Measurements from ENCODE around the gene TRMU. TPM values are rescaled to one million over a fixed set of nuclear protein-coding genes. Genes with fewer than 3 reads are reported as not detected.

TRMU gene, protein sequence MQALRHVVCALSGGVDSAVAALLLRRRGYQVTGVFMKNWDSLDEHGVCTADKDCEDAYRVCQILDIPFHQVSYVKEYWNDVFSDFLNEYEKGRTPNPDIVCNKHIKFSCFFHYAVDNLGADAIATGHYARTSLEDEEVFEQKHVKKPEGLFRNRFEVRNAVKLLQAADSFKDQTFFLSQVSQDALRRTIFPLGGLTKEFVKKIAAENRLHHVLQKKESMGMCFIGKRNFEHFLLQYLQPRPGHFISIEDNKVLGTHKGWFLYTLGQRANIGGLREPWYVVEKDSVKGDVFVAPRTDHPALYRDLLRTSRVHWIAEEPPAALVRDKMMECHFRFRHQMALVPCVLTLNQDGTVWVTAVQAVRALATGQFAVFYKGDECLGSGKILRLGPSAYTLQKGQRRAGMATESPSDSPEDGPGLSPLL
- 66.9 and 70.1 TPM in 2 replicates for total RNA-seq (ENCODE audit: low replicate concordance)

DNA sequence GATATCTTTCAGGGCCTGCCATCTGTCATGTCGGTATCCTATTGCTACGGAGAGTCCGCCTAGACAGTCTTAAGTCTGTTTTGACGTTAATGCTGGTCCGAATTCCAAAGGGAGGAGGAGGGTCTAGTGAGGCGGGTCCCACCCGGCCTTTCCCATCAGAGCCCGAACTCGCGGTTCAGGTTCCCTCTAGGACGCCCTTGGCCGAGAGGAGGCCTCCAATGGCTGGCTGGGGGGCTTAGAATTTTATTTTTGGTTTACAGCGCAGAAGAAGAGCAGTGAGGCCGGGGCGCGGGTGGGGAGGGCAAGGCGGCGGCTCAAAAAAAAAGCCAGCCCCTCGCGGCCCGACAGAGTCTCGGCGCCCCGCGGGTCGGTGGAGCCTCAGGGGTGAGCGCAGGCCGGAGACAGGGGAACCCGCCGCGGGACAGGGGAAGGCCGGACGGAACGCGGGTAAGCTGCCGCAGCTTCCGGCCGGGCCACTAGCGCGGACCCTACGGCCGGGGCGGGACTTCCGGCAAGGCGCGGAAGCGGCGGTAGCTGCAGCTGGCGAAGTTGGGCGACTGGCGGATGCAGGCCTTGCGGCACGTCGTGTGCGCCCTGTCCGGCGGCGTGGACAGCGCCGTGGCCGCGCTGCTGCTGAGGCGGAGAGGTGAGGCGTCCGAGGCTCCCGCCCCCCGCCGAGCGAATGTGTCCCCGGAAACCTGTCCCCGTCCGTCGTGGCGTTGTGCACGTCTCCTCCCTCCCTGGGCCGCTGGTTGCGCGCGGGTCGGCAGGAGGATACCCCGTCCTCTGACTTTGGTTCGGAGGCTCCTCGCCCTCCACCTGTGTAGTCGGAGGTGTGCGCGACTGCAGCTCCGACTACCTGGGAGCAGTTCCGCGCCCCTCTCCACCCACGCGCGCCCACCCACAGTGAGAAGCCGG, at the start of gene TRMU:
TSS of gene TRMU (plus strand) at position 514 of the 918 bp plus-strand sequence. CDS start at position 565, 51 bp downstream.
- Histone ChIP-seq H3K4me3 (peak within 1 kb of the TSS; percentile 88), H4K20me1 (ENCODE audit: low read depth) (peaks cover 27% of the 10 kb centered on the region), H2AFZ (replicated peaks) (peak within 1 kb of the TSS; percentile 71), H3F3A (ENCODE audit: low read depth) (peaks cover 22% of the 10 kb centered on the region), H3K4me1 (peaks cover 8% of the 10 kb centered on the region), H3K27ac (no peak within 1 kb of the TSS), H3K36me3 (no peaks in the 10 kb centered on the region), H3K79me2 (ENCODE audit: low read depth) (peaks cover 24% of the 10 kb centered on the region), H3K9me3 (ENCODE audit: low read depth) (no peaks in the 10 kb centered on the region), H3K27me3 (no peaks in the 10 kb centered on the region), H3K4me2 (peak within 1 kb of the TSS; percentile 83), H3K9ac (peak within 1 kb of the TSS; percentile 82)
- peaks cover 18% of the 10 kb centered on the region for H3K4me1 Mint-ChIP-seq
- TF ChIP-seq, protein P1, sequence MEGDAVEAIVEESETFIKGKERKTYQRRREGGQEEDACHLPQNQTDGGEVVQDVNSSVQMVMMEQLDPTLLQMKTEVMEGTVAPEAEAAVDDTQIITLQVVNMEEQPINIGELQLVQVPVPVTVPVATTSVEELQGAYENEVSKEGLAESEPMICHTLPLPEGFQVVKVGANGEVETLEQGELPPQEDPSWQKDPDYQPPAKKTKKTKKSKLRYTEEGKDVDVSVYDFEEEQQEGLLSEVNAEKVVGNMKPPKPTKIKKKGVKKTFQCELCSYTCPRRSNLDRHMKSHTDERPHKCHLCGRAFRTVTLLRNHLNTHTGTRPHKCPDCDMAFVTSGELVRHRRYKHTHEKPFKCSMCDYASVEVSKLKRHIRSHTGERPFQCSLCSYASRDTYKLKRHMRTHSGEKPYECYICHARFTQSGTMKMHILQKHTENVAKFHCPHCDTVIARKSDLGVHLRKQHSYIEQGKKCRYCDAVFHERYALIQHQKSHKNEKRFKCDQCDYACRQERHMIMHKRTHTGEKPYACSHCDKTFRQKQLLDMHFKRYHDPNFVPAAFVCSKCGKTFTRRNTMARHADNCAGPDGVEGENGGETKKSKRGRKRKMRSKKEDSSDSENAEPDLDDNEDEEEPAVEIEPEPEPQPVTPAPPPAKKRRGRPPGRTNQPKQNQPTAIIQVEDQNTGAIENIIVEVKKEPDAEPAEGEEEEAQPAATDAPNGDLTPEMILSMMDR (IDR thresholded peaks at IDR 0.05): no peak
- no peak for TF ChIP-seq EZH2phosphoT487 (IDR thresholded peaks at IDR 0.05)
- peak; percentile 39 for TF ChIP-seq EZH2 (IDR thresholded peaks at IDR 0.05)
- H3K27ac Mint-ChIP-seq: peak within 1 kb of the TSS; percentile 99
- DNase-seq (ENCODE audit: low spot score): peak; percentile 95
- peak within 1 kb of the TSS; percentile 98 for H3K4me3 Mint-ChIP-seq
- H3K27me3 Mint-ChIP-seq (ENCODE audit: insufficient read depth, low read depth): peaks cover 8% of the 10 kb centered on the region
- H3K36me3 Mint-ChIP-seq: peaks cover 24% of the 10 kb centered on the region
- no peaks in the 10 kb centered on the region for H3K9me3 Mint-ChIP-seq

DNA sequence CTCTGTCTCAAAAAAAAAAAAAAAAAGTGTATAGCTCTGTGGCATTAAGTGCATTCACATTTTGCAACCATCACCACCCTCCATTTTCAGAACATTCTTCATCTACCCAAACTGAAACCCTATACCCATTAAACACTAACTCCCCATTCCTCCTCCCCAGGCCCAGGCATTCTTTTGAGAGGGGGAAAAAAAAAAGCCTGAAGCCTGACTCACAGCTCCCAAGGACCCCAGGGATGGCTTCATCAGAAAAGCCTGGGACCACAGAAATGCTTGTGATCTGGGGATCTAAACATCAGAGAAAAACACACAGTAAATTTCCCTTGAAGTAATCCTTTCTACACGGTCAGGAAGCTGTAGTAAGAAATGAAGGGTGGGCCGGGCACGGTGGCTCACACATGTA, 49.5 kb upstream of the TRMU start:
- Mint-ChIP-seq H3K4me1 (no peaks in the 10 kb centered on the region), H3K4me3 (no peak overlapping the region), H3K36me3 (peaks cover 6% of the 10 kb centered on the region), H3K27me3 (ENCODE audit: insufficient read depth, low read depth) (peaks cover 2% of the 10 kb centered on the region), H3K9me3 (no peaks in the 10 kb centered on the region), H3K27ac (no peak overlapping the region)
- Histone ChIP-seq H3F3A (ENCODE audit: low read depth) (no peaks in the 10 kb centered on the region), H3K4me1 (no peaks in the 10 kb centered on the region), H3K4me2 (no peak overlapping the region), H3K27me3 (no peaks in the 10 kb centered on the region), H3K9me3 (ENCODE audit: low read depth) (no peaks in the 10 kb centered on the region), H3K4me3 (no peak overlapping the region), H2AFZ (replicated peaks) (no peak overlapping the region), H3K36me3 (no peaks in the 10 kb centered on the region), H3K79me2 (ENCODE audit: low read depth) (no peaks in the 10 kb centered on the region), H3K27ac (no peak overlapping the region), H3K9ac (no peak overlapping the region), H4K20me1 (ENCODE audit: low read depth) (no peaks in the 10 kb centered on the region)
- DNase-seq (ENCODE audit: low spot score): no peak
- no peak for TF ChIP-seq EZH2phosphoT487 (IDR thresholded peaks at IDR 0.05)
- TF ChIP-seq, protein P1 (IDR thresholded peaks at IDR 0.05): no peak
- no peak for TF ChIP-seq EZH2 (IDR thresholded peaks at IDR 0.05)

GRCh38 chr22:46286941-46287872, 48.3 kb upstream of the TRMU start:
- H3K9me3 Mint-ChIP-seq: no peaks in the 10 kb centered on the region
- Histone ChIP-seq H3K36me3 (no peaks in the 10 kb centered on the region), H3K27ac (no peak overlapping the region), H3K9ac (no peak overlapping the region), H3K27me3 (no peaks in the 10 kb centered on the region), H4K20me1 (ENCODE audit: low read depth) (no peaks in the 10 kb centered on the region), H3K4me2 (no peak overlapping the region), H3K4me1 (no peaks in the 10 kb centered on the region), H3K79me2 (ENCODE audit: low read depth) (no peaks in the 10 kb centered on the region), H3F3A (ENCODE audit: low read depth) (no peaks in the 10 kb centered on the region), H3K9me3 (ENCODE audit: low read depth) (no peaks in the 10 kb centered on the region), H3K4me3 (no peak overlapping the region), H2AFZ (replicated peaks) (no peak overlapping the region)
- no peak for DNase-seq (ENCODE audit: low spot score)
- TF ChIP-seq EZH2phosphoT487 (IDR thresholded peaks at IDR 0.05) (no peak), EZH2 (IDR thresholded peaks at IDR 0.05) (no peak)
- TF ChIP-seq, protein P1 (IDR thresholded peaks at IDR 0.05): no peak
- H3K36me3 Mint-ChIP-seq: peaks cover 6% of the 10 kb centered on the region
- H3K4me1 Mint-ChIP-seq: no peaks in the 10 kb centered on the region
- H3K4me3 Mint-ChIP-seq: no peak overlapping the region
- H3K27me3 Mint-ChIP-seq (ENCODE audit: insufficient read depth, low read depth): peaks cover 2% of the 10 kb centered on the region
- no peak overlapping the region for H3K27ac Mint-ChIP-seq

All from neural progenitor cell (in vitro differentiated cells).